Measurements from ENCODE around the gene RORC. TPM values are rescaled to one million over a fixed set of nuclear protein-coding genes. Genes with fewer than 3 reads are reported as not detected.

The RORC gene
- total and polyA plus RNA-seq, 2 of the 8 experiments (the other 6 are each of a cell fraction or from before 2014, with no cell fraction given): 0.44 to 0.54 TPM

- TF ChIP-seq, protein P1, sequence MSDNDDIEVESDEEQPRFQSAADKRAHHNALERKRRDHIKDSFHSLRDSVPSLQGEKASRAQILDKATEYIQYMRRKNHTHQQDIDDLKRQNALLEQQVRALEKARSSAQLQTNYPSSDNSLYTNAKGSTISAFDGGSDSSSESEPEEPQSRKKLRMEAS (IDR thresholded peaks at IDR 0.05): no peak
- TF ChIP-seq RAD21 (IDR thresholded peaks at IDR 0.05 in 1 of 2, conservative IDR thresholded peaks at IDR 0.05 in 1 of 2; ENCODE audit: low read depth in 2 of 2, low read length in 2 of 2) (no peak), NANOG (IDR thresholded peaks at IDR 0.05; ENCODE audit: insufficient read depth, low read depth, low read length, poor library complexity, severe bottlenecking) (no peak), SAP30 (IDR thresholded peaks at IDR 0.05; ENCODE audit: insufficient read depth, insufficient replicate concordance, low read length) (no peak), EP300 (IDR thresholded peaks at IDR 0.05; ENCODE audit: borderline replicate concordance in 1 of 2, low read depth in 2 of 2, low read length in 2 of 2) (peak in 1 of 2 experiments; percentile 37; a peak in 1 of 3 replicates), RBBP5 (IDR thresholded peaks at IDR 0.05; ENCODE audit: borderline replicate concordance, low read depth, low read length) (no peak), JUN (IDR thresholded peaks at IDR 0.05; ENCODE audit: low read depth, low read length) (no peak), TAF7 (optimal IDR thresholded peaks at IDR 0.05; ENCODE audit: borderline replicate concordance, low read depth, low read length) (no peak)
- TF ChIP-seq, protein P2, sequence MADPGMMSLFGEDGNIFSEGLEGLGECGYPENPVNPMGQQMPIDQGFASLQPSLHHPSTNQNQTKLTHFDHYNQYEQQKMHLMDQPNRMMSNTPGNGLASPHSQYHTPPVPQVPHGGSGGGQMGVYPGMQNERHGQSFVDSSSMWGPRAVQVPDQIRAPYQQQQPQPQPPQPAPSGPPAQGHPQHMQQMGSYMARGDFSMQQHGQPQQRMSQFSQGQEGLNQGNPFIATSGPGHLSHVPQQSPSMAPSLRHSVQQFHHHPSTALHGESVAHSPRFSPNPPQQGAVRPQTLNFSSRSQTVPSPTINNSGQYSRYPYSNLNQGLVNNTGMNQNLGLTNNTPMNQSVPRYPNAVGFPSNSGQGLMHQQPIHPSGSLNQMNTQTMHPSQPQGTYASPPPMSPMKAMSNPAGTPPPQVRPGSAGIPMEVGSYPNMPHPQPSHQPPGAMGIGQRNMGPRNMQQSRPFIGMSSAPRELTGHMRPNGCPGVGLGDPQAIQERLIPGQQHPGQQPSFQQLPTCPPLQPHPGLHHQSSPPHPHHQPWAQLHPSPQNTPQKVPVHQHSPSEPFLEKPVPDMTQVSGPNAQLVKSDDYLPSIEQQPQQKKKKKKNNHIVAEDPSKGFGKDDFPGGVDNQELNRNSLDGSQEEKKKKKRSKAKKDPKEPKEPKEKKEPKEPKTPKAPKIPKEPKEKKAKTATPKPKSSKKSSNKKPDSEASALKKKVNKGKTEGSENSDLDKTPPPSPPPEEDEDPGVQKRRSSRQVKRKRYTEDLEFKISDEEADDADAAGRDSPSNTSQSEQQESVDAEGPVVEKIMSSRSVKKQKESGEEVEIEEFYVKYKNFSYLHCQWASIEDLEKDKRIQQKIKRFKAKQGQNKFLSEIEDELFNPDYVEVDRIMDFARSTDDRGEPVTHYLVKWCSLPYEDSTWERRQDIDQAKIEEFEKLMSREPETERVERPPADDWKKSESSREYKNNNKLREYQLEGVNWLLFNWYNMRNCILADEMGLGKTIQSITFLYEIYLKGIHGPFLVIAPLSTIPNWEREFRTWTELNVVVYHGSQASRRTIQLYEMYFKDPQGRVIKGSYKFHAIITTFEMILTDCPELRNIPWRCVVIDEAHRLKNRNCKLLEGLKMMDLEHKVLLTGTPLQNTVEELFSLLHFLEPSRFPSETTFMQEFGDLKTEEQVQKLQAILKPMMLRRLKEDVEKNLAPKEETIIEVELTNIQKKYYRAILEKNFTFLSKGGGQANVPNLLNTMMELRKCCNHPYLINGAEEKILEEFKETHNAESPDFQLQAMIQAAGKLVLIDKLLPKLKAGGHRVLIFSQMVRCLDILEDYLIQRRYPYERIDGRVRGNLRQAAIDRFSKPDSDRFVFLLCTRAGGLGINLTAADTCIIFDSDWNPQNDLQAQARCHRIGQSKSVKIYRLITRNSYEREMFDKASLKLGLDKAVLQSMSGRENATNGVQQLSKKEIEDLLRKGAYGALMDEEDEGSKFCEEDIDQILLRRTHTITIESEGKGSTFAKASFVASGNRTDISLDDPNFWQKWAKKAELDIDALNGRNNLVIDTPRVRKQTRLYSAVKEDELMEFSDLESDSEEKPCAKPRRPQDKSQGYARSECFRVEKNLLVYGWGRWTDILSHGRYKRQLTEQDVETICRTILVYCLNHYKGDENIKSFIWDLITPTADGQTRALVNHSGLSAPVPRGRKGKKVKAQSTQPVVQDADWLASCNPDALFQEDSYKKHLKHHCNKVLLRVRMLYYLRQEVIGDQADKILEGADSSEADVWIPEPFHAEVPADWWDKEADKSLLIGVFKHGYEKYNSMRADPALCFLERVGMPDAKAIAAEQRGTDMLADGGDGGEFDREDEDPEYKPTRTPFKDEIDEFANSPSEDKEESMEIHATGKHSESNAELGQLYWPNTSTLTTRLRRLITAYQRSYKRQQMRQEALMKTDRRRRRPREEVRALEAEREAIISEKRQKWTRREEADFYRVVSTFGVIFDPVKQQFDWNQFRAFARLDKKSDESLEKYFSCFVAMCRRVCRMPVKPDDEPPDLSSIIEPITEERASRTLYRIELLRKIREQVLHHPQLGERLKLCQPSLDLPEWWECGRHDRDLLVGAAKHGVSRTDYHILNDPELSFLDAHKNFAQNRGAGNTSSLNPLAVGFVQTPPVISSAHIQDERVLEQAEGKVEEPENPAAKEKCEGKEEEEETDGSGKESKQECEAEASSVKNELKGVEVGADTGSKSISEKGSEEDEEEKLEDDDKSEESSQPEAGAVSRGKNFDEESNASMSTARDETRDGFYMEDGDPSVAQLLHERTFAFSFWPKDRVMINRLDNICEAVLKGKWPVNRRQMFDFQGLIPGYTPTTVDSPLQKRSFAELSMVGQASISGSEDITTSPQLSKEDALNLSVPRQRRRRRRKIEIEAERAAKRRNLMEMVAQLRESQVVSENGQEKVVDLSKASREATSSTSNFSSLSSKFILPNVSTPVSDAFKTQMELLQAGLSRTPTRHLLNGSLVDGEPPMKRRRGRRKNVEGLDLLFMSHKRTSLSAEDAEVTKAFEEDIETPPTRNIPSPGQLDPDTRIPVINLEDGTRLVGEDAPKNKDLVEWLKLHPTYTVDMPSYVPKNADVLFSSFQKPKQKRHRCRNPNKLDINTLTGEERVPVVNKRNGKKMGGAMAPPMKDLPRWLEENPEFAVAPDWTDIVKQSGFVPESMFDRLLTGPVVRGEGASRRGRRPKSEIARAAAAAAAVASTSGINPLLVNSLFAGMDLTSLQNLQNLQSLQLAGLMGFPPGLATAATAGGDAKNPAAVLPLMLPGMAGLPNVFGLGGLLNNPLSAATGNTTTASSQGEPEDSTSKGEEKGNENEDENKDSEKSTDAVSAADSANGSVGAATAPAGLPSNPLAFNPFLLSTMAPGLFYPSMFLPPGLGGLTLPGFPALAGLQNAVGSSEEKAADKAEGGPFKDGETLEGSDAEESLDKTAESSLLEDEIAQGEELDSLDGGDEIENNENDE (IDR thresholded peaks at IDR 0.05; ENCODE audit: insufficient replicate concordance, low read length): no peak
These were observed 14.5 kb upstream of the RORC start (continued) for GRCh38 chr1:151846062-151846568.

Measured in H1 (cell line).